Measurements from ENCODE around the gene MCF2L.

The MCF2L gene

DNA sequence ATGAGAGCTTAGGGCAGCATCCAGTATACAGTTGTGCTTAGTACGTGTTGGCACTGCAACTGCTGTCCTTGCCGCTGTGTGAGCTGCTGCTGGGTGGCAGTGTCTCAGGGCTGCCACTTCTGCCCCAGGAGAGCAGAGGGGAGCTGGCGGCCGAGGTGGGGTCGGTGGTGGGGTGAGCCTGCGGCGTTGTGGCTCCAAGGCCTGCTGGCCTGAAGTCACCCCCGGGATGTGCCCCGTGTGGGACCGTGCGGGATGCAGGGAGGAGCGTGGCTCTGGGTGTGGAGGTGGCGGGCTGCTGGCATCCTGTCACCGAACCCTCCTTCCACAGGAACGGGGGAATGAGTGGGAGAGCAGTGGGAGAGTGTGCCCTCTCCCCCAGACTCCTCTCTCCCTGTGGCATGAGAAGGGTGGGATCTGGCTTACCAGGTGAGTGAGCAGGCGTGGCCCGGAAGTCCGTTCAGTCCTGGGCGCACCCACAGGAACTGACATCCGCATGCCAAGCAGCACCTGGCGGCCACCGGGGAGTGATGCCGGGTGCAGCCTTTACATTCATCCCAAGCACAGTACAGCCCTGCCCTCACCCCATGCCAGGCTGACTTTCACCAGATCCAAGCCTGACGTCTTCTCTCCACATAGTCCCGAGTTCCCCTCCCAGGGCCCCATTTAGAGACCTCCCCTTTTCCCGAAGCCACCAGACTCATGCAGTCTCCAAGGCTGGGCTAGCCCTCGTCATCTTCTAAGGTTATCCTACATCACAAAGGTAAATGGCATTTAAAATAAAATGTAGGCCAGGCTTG is 26.6 kb downstream of the MCF2L start:
- in situ Hi-C loops (cut with MboI; ENCODE audit: low sequenced_read_pairs) = no loop called here

GRCh38 chr13:112996671-112997091 is 27.7 kb downstream of the MCF2L start:
- in situ Hi-C loops (cut with MboI; ENCODE audit: low sequenced_read_pairs) = no loop called here

DNA sequence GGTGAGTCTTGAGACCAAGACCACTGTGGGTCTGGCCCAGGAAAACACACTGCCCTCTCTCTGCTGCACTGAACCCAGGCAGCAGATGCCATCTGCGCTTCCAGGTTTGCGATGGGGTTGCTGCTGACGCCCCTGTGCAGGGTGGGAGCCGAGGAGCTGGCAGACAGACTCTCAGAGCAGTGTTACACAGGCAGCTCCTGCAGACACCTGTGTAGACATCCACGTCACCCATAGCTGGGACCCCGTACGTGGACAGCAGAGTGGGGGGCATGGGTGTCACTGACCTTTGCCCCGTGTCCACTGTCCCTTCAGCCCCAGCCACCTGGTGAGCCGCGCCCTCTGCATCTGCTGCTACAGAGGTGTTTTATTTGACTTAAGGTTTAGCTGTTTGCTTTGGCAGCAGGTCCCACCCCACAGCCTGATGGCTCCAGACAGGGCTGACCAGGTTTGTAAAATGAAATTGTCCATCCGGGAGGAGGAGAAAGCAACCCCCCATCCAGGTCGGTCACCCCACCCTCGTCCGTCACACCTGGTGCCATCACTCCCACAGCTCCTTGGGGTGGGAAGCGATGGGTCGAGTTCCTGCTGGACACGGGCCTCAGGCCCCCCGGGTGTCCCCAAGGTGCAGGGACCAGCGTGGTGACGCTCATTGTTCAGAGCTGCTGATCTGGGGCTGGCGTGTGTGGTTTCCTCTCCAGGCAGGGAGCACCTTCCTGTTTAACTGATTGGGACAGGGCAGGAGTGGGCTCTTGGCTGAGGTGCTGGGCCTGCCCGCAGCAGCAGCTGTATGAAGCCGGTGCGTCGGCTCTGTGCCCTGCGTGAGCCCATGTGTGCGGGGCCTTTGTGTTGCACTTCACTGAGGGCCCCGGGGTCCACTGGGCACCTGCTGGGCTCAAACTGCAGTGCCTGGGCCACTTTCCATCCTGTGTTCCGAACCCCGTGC is 28.4 kb downstream of the MCF2L start:
- in situ Hi-C loops (cut with MboI; ENCODE audit: low sequenced_read_pairs) = no loop called here

- in situ Hi-C loops (cut with MboI; ENCODE audit: low sequenced_read_pairs) = no loop called here
Observed at GRCh38 chr13:112998521-112999280, 29.7 kb downstream of the MCF2L start.

- in situ Hi-C loops (cut with MboI; ENCODE audit: low sequenced_read_pairs) = no loop called here
Observed at GRCh38 chr13:112999414-113000177, 30.6 kb downstream of the MCF2L start.

GRCh38 chr13:113000575-113000974 is 31.6 kb downstream of the MCF2L start:
- in situ Hi-C loops (cut with MboI; ENCODE audit: low sequenced_read_pairs) = no loop called here

DNA sequence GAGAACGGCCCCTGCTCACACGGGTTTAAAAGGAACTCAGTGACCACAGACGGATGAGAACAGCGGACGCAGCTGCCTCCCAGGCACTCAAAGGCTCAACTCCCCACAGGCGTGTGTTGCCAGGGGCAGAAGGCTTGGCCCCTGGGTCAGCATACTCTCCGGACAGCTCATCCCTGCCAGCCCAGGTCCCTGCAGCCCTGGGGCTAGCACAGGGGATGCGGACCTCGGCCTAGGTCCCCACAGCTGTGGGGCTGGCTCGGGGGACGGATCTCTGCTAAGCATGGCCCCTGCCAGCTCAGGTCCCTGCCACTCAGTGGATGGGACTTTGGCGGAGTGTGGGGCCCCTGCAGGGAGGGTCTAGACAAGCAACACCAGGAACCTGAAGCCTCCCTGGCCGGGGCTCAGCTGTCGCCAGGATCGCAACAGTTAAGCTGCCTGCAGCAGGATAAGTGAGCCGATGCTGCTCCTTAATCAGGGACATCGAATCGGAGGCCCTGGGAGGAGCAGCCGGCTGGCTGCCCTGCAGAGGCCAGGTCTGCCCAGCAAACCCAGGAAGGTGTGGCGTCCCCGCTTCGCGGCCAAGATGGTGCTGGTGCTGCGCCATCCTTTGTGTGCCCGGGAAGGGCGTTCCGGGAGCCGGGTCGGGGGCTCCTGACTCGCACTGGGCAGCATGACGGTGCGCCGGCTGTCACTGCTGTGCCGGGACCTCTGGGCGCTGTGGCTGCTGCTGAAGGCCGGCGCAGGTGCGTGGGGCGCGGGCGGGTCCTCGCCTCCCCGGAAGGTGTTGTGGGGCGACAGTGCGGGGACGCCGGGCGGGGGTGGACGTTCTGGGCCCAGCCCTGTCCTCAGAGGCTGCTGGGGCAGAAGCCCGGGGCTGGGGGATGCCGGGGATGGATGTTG is 32.5 kb downstream of the MCF2L start:
- in situ Hi-C loops (cut with MboI; ENCODE audit: low sequenced_read_pairs) = no loop called here

DNA sequence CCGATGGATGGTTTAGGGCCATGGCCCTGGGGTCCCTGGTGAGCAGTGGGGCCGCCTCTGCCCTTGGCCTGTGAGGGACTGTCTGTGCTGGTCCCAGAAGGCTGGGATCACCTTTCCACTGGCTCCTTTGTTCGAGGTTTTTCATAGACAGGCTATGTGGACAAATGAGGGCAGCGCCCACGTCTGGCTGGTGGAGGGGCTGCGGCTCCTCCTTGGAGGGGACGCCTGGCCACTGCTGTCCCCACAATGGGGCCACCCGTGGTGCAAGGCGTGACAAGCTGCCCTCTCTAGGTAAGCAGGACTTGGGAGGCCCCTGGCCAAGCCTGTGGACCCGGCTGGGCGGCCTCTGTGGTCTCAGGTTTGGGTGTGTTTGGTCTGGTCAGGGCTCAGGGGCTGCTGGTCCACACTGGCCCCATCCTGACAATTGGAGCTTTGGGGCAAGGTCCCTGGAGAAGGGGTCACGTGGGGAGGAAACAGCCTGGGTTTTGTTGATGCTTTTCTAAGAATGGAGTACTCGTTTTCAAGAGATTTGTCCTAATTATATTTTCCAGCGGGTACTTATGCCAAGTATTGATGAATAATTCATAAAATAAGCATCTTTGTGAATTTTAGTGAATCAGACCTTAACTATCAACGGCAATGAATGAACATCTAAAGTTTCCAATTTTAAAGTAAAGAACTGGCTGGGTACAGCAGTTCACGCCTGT is 33.3 kb downstream of the MCF2L start:
- in situ Hi-C loops (cut with MboI; ENCODE audit: low sequenced_read_pairs) = no loop called here

GRCh38 chr13:113002913-113003290 is 33.9 kb downstream of the MCF2L start:
- in situ Hi-C loops (cut with MboI; ENCODE audit: low sequenced_read_pairs) = no loop called here

DNA sequence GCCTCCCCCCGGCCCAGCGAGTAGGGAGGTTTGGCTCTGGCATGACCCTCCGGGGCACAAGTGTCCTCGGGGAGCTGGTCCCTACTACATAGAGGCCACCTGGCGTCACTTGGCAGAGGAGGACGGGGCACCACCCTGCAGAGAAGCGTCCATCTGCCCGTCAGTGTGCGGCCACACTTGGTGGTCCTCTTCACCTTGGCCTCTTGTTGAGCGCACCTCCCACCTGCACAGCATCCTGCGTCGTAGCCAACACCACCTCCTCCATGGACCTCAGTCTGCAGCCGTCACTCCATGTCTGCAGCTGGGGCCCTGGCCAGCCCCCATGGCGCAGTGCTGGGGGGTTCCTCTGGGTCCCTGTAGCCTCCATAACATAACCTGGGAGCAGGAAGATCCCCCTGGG is 35.1 kb downstream of the MCF2L start:
- in situ Hi-C loops (cut with MboI; ENCODE audit: low sequenced_read_pairs) = no loop called here

DNA sequence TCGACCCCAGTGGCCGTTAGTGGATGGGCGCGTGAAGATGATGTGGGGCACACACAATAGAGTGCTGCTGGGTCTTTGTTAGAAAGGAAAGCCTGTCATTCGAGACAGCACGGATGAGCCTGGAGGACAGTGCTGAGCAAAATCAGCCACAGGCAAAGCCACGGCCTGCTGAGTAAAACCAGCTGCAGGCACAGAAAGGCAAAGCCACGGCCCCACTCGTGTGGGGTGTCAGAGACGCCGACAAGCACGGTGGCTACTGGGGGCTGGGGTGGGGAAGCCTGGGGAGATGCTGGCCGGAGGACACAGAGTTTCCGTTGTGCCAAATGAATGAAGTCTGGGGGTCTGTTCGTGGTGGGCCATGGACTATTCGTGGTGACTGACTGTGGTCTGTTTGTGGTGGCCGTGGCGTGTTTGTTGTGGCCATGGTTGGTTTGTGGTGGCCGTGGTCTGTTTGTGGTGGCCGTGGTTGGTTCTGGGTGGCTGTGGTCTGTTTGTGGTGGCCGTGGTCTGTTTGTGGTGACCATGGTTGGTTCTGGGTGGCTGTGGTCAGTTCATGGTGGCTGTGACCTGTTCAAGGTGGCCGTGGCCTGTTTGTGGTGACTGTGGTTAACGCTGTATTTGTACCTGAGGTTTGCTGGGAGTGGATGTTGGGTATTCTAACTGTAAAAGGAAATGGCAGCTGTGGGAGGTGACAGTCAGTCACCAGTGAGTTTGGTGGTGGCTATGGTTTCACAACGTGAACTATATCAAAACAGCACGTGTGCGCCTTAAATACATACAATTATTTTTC is 36.3 kb downstream of the MCF2L start:
- in situ Hi-C loops (cut with MboI; ENCODE audit: low sequenced_read_pairs) = no loop called here

- in situ Hi-C loops (cut with MboI; ENCODE audit: low sequenced_read_pairs) = no loop called here
Observed at GRCh38 chr13:113005997-113006396, 37.0 kb downstream of the MCF2L start.

DNA sequence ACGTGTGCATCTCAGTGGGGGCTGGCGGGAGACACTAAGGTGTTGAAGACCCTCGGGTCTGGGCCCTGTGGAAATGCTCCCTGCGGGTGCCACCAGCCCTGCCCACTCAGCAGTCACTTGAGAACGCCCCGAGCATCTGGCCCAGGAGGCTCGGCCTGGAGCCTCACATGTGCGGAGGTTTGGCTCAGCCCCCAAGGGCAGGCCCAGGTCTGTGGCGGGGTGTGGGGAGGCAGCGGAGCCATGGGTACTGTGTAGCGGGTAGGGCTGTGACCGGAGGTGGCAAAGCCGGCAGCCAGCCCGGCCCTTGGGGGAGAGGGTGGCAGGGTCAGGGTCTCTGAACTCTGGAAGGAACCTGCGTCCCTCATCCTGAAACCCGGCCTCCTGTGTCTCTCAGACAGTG is 37.6 kb downstream of the MCF2L start:
- in situ Hi-C loops (cut with MboI; ENCODE audit: low sequenced_read_pairs) = no loop called here

- in situ Hi-C loops (cut with MboI; ENCODE audit: low sequenced_read_pairs) = no loop called here
Observed at GRCh38 chr13:113008851-113009250, 39.8 kb downstream of the MCF2L start.

DNA sequence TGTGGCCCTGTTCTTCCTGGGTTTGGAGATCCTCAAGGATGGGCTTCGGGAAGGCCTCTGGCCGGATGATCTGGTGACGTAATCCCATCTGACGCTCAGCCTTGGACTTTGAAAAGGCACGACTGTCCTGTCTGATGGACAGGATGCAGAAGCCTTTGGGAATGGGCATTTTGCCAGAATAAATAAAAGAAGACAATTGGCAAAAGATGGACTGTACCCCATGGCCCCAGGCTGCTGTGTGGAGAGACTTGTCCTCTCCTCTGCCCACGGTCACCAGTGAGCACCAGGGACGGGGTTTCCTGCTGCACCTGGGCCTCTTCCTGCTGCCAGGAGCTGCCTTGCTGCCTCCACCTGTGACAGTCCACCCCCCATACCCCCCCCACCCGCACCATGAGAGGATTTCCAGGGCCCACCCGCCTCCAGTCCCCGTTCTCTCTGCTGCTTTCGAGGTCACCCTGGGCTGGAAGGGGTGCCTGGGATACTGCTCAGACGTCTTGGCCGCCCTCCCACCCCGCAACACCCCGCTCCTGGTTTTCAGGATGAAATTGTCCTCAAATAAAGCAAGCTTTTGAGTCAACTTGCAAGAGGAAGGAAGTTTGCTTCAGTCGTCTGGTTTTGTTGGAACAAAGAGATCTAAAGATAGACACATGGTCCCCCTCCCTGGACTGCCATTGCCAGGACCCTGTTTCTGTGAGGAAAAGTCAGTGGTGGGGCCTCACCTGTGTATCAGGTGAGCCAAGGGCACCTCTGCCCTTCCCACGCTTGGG is 40.9 kb downstream of the MCF2L start:
- in situ Hi-C loops (cut with MboI; ENCODE audit: low sequenced_read_pairs) = no loop called here

DNA sequence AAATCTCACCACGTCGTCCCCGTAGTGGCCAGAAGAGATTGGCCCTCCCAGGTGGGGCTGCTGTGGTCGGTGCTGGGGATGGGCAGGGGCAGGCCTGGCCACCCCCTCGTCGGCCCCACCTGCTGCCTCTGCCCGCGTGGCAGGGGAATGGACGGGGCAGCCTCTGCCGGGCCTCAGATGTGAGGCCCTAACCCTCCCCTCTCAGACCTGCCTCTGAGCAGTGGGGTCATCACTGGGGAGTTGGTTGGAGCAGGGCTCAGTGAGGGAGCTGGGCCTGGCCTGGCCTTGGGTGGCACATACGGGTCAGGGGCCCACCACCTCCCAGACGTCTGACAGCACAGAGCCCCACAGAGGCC is 41.5 kb downstream of the MCF2L start:
- in situ Hi-C loops (cut with MboI; ENCODE audit: low sequenced_read_pairs) = no loop called here

- in situ Hi-C loops (cut with MboI; ENCODE audit: low sequenced_read_pairs) = no loop called here
Observed at GRCh38 chr13:113013303-113013702, 44.3 kb downstream of the MCF2L start.
